Kidney capillary endothelial cell (primary cell): ENCODE measurements around the gene CARD8.
"Not testable (repeated sequence)": the region's sequence is repeated elsewhere in the genome, so short reads cannot be mapped to it uniquely, and the experiment has no call there.

Experiments used
- DNase-seq: peaks from one replicate; pipeline ENCODE4 v3.0.0-alpha.2; 2018; ENCODE audit warnings: low spot score

CARD8 gene

DNA sequence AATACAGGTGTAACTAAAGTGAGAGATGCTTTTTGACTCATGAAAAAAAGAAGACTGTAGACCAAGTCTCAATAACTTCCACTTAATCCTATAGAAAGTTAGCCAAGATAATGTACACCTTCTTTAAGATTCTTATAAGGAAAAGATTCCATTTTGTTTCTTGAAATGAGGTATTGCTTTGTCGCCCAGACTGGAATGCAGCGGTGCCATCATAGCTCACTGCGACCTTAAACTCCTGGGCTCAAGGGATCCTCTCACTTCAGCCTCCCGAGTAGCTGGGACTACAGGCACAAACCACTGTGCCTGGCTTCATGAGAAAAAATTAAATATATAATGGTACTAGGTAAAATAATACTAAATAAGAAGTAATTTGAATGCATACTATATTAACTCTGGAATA lies 3.3 kb upstream of the CARD8 start:
- not testable (repeated sequence) for DNase-seq

GRCh38 chr19:48258350-48258749 lies 2.6 kb upstream of the CARD8 start:
- peak; percentile 71 for DNase-seq

DNA sequence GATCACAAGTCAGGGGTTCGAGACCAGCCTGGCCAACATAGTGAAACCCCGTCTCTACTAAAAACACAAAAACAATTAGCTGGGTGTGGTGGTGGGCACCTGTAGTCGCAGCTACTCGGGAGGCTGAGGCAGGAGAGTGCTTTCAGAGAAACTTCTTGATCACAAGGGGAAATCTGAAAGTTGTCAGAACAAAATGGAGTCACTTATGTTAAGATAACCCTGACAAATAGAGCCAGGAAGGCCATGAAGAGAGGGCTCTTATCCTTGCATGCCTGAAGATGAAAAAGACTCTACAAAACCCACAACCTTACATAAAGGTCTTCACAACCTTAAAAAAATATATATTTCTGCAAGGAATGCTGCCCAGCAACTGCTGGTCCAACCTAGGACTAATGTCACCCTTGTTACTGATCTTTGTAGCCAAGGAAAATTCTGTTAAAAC lies 1.2 kb downstream of the CARD8 start:
- DNase-seq, result no peak

DNA sequence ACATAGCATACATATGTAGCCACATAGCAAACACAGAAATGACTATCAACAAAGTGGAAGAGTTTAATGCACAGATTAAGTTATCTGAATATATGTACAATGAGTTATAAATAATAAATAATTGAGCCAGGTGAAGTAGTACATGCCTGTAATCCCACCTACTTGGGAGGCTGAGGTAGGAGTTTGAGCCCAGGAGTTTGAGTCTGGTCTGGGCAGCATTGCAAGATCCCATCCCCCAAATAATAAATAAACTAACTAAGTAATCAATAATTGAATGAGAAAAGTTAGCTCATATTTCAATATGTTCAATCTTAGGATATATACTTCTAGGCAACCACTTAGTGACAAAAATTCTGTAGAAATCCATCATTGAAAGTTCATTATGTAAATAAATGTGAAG lies 1.7 kb downstream of the CARD8 start:
- DNase-seq, result no peak

GRCh38 chr19:48252609-48253008 lies 3.1 kb downstream of the CARD8 start:
- DNase-seq, result no peak

DNA sequence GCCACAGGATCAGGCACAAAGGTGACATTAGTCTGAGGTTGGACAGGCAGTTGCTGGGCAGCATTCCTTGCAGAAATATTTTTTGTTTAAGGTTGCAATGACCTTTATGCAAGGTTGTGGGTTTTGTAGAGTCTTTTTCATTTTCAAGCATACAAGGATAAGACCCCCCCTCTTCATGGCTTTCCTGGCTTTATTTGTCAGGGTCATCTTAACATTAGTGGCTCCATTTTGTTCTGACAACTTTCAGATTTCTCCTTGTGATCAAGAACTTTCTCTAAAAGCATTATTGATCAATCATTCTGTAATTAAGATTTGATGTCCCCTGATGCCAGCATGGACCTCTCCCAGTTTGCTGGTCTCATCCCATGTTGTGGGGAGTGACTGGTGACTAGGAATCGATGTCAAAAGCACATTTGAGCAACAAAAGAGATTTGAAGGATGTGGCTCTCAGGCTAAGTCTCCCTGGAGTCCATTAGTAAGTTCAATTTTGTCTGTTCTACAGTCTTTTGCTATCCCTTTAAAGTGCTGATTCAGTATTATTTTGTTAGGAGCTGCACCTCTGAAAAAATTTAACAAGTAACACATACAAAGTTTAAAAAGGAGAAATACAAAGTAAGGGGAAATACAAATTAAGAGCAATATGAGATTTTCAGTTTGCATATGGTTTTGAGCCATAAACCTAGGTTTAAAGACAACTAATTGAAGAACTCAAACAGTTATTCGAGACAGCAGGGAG lies 5.3 kb downstream of the CARD8 start:
- DNase-seq, result no peak

GRCh38 chr19:48249502-48250014 lies 6.2 kb downstream of the CARD8 start:
- DNase-seq, result peak; percentile 97

- DNase-seq, result no peak
These were observed 7.5 kb downstream of the CARD8 start for GRCh38 chr19:48248081-48248833.

GRCh38 chr19:48247212-48247611 lies 8.5 kb downstream of the CARD8 start:
- no peak for DNase-seq

DNA sequence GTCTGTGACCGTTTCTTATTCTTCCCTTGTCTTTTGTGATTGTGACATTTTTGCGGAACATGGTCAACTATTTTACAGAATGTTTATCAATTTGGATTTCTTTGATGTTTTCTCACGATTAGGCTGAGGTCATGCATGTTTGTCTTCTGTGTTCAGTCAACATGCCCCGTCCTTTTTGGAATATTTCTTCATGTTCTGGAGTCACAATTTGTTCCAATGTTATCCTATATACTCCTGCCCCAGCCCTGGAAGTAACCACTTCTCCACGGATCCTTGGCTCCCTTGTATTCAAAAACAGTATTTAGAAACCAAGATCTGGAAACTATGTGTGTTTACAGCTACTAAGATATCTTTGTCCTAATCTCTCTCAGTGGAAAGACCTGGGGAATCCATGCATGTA lies 9.6 kb downstream of the CARD8 start:
- DNase-seq, result no peak

- peak; percentile 67 for DNase-seq
These were observed 11.4 kb downstream of the CARD8 start for GRCh38 chr19:48244281-48244680.

DNA sequence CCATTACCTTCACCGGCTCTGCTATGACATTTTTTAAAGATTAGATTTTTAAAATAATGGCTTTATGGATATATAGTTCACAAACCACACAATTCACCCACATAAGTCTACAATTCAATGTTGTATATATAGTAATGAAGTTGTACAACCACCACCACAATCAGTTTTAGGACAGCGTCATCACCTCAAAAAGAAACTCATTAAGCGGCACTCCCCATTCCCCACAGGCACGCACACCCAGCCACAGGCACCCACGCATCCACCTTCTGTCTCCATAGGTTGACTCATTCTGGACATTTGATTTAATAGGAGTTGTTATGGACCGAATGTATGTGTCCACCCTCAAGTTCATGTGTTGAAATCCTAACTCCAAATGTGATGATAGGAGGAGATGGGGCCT lies 13.9 kb downstream of the CARD8 start:
- not testable (repeated sequence) for DNase-seq

GRCh38 chr19:48239582-48240141 lies 16.1 kb downstream of the CARD8 start:
- DNase-seq, result peak; percentile 43

- DNase-seq, result no peak
These were observed 16.6 kb downstream of the CARD8 start for GRCh38 chr19:48239120-48239519.

DNA sequence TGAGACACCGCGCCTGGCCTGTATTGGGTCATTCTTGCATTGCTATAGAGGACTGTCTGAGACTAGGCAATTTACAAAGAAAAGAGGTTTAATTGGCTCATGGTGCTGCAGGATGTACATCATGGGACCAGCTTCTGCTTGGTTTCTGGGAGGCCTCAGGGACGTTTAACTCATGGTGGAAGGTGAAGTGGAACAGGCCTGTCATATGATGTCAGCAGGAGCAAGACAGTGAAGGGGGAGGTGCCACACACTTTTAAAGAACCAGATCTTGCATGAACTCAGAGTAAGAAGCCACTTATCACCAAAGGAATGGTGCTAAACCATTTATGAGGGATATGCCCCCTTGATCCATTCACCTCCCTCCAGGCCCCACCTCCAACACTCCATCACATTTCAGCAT lies 18.7 kb downstream of the CARD8 start:
- DNase-seq, result no peak

- DNase-seq, result no peak
These were observed 25.1 kb downstream of the CARD8 start for GRCh38 chr19:48230555-48231129.

DNA sequence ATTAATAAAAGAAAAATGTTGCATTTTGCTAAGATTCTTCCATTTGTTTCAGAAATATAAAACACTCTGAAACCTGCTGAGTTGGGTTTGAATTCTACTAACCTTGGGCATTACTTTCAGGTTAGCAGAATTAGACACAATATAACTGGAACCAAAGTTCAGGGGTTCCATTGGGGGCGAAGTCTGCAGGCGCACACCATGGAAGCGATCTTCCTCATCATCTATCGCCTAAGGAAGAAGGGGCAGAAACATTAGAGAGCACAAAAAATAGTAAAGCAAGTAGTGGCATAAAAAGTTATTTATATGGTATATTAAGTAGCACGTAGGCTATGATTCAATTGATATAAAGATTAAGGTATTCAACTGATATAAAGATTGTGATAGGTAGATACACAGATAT lies 34.1 kb downstream of the CARD8 start:
- no peak for DNase-seq

GRCh38 chr19:48220784-48221183 lies 34.9 kb downstream of the CARD8 start:
- DNase-seq, result not testable (repeated sequence)

DNA sequence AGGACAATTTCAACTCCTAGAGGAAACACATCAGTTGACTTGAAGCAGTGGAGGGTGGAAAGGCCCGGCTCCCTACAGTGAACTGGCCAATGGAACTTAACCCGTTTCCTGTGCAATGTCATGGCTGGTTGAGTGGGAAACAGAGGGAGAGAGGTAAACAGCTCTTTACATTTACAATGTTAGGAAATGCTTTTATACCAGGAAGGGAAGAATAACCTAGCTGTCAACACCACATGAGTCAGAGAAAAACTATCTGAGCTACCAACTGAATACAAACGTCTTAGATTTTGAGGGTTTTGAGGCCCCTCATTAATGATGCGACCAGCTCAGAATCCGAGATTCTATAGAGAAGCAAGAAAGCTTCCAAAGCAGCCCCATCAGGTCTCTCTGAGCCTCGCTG lies 36.7 kb downstream of the CARD8 start:
- peak; percentile 43 for DNase-seq

- DNase-seq, result no peak
These were observed 38.8 kb downstream of the CARD8 start for GRCh38 chr19:48216933-48217332.

DNA sequence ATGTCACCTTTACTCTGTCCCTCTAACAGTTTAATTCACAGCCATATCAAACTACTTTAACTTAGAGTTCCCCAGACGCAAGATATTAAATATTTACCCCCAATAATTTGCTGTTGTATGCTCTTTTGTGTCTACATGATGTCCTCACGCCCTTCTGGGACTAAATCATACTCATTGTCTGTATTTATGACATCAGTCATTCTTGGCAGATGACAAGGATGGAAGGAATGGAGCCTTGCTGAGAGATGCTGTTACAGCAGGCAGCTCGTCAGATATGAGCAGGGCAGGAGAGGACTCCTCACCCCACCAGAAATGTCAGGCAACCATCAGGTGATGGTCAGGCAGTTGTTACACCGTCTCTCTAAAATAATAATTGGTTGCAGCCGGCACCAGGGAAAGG lies 41.8 kb downstream of the CARD8 start:
- DNase-seq, result no peak

- DNase-seq, result peak; percentile 60
These were observed 45.7 kb downstream of the CARD8 start for GRCh38 chr19:48210005-48210404.
